H9 (cell line): ENCODE measurements around the gene HOXB8. TPM values are rescaled to one million over a fixed set of nuclear protein-coding genes. Genes with fewer than 3 reads are reported as not detected.

Experiments used
- DNase-seq: peaks from one replicate; pipeline ENCODE4 v3.0.0-alpha.2; 2017
- H2AFZ ChIP-seq: one replicate; pipeline ENCODE4 v1.6.1; 2013; ENCODE audit warnings: mild to moderate bottlenecking, low read length, control low read depth, moderate library complexity
- H2AK5ac ChIP-seq: 2 replicates; pipeline ENCODE4 v1.6.1; 2013; ENCODE audit warnings: low read length, control low read depth, mixed read lengths; ENCODE audit not compliant: insufficient read length
- H2BK120ac ChIP-seq: one replicate; pipeline ENCODE4 v1.6.1; 2013; ENCODE audit warnings: low read depth, mild to moderate bottlenecking, low read length, control low read depth, inconsistent platforms; ENCODE audit not compliant: poor library complexity, severe bottlenecking
- H2BK12ac ChIP-seq: 2 replicates; pipeline ENCODE4 v1.6.1; 2013; ENCODE audit warnings: low read length, control low read depth, mixed read lengths, low read depth; ENCODE audit not compliant: insufficient read length
- H2BK15ac ChIP-seq: 2 replicates; pipeline ENCODE4 v1.6.1; 2013; ENCODE audit warnings: low read depth, low read length, control low read depth
- H2BK20ac ChIP-seq: one replicate; pipeline ENCODE4 v1.6.1; 2013; ENCODE audit warnings: low read depth, mild to moderate bottlenecking, low read length, control low read depth, inconsistent platforms; ENCODE audit not compliant: poor library complexity, severe bottlenecking
- H2BK5ac ChIP-seq: 2 replicates; pipeline ENCODE4 v1.6.1; 2013; ENCODE audit warnings: low read length, control low read depth, mixed read lengths; ENCODE audit not compliant: insufficient read length
- H3K14ac ChIP-seq: 2 replicates; pipeline ENCODE4 v1.6.1; 2013; ENCODE audit warnings: low read length, control low read depth; ENCODE audit not compliant: insufficient read depth
- H3K18ac ChIP-seq: 2 replicates; pipeline ENCODE4 v1.6.1; 2013; ENCODE audit warnings: low read depth, mild to moderate bottlenecking, mixed read lengths, low read length, control low read depth; ENCODE audit not compliant: insufficient read length
- H3K23ac ChIP-seq: 2 replicates; pipeline ENCODE4 v1.6.1; 2013; ENCODE audit warnings: low read length, control low read depth, mixed read lengths, low read depth; ENCODE audit not compliant: insufficient read length
- H3K23me2 ChIP-seq: 2 replicates; pipeline ENCODE4 v1.6.1; 2013; ENCODE audit warnings: low read depth, mild to moderate bottlenecking, mixed read lengths, low read length, control low read depth; ENCODE audit not compliant: insufficient read length, poor library complexity, severe bottlenecking
- H3K27ac ChIP-seq: 2 replicates; pipeline ENCODE4 v1.5.1; 2013; ENCODE audit warnings: low read length, control low read depth, mixed read lengths, low read depth; ENCODE audit not compliant: insufficient read length
- H3K27me3 ChIP-seq: 2 replicates; pipeline ENCODE4 v1.6.1; 2013; ENCODE audit warnings: low read length, control low read depth, inconsistent platforms; ENCODE audit not compliant: insufficient read depth
- H3K4ac ChIP-seq: 2 replicates; pipeline ENCODE4 v1.6.1; 2013; ENCODE audit warnings: low read depth, mild to moderate bottlenecking, control low read depth, inconsistent platforms, low read length, moderate library complexity
- H3K4me1 ChIP-seq: 2 replicates; pipeline ENCODE4 v1.6.1; 2013; ENCODE audit warnings: low read length, control low read depth, inconsistent platforms; ENCODE audit not compliant: insufficient read depth
- H3K4me2 ChIP-seq: 2 replicates; pipeline ENCODE4 v1.6.1; 2013; ENCODE audit warnings: low read length, control low read depth, mixed read lengths; ENCODE audit not compliant: insufficient read length, insufficient read depth
- H3K56ac ChIP-seq: 2 replicates; pipeline ENCODE4 v1.6.1; 2013; ENCODE audit warnings: low read depth, mild to moderate bottlenecking, mixed read lengths, low read length, control low read depth; ENCODE audit not compliant: insufficient read length
- H3K79me1 ChIP-seq: 2 replicates; pipeline ENCODE4 v1.6.1; 2013; ENCODE audit warnings: low read depth, mild to moderate bottlenecking, moderate library complexity, low read length, control low read depth, inconsistent platforms; ENCODE audit not compliant: insufficient read depth, poor library complexity, severe bottlenecking
- H3K79me2 ChIP-seq: 2 replicates; pipeline ENCODE4 v1.6.1; 2013; ENCODE audit warnings: low read length, control low read depth, inconsistent platforms; ENCODE audit not compliant: insufficient read depth
- H3K9ac ChIP-seq: 2 replicates; pipeline ENCODE4 v1.6.1; 2013; ENCODE audit warnings: low read length, control low read depth, mixed read lengths; ENCODE audit not compliant: insufficient read length; ENCODE audit errors: extremely low read depth
- H3K9me3 ChIP-seq: one replicate; pipeline ENCODE4 v1.6.1; 2013; ENCODE audit warnings: low read depth, low read length, inconsistent platforms; ENCODE audit not compliant: control insufficient read depth
- H3T11ph ChIP-seq: one replicate; pipeline ENCODE4 v1.6.1; 2013; ENCODE audit warnings: mild to moderate bottlenecking, low read length, control low read depth, inconsistent platforms
- H4K20me1 ChIP-seq: one replicate; pipeline ENCODE4 v1.6.1; 2013; ENCODE audit not compliant: control insufficient read depth, insufficient read length, insufficient read depth
- H4K5ac ChIP-seq: 2 replicates; pipeline ENCODE4 v1.6.1; 2013; ENCODE audit warnings: low read depth, mild to moderate bottlenecking, mixed read lengths, low read length, control low read depth; ENCODE audit not compliant: insufficient read length
- H4K8ac ChIP-seq: replicated peaks from 2 replicates; pipeline ENCODE4 v1.6.1; 2013; ENCODE audit warnings: low read length, control low read depth, mixed read lengths, low read depth; ENCODE audit not compliant: insufficient read length
- H4K91ac ChIP-seq: 2 replicates; pipeline ENCODE4 v1.6.1; 2013; ENCODE audit warnings: low read depth, mild to moderate bottlenecking, moderate library complexity, mixed read lengths, low read length, control low read depth; ENCODE audit not compliant: insufficient read length
- H3K27ac Mint-ChIP-seq, 3 experiments: 2 replicates in 2 of 3; 3 replicates in 1 of 3; pipeline ENCODE4 v1.8.0; 2020 to 2021; ENCODE audit warnings: mixed read lengths in 3 of 3, mild to moderate bottlenecking in 1 of 3, moderate library complexity in 1 of 3
- H3K27me3 Mint-ChIP-seq: 2 replicates; pipeline ENCODE4 v1.8.0; 2021; ENCODE audit warnings: low read depth, mild to moderate bottlenecking, moderate library complexity, mixed read lengths
- H3K36me3 Mint-ChIP-seq, 3 experiments: 2 replicates in 2 of 3; 3 replicates in 1 of 3; pipeline ENCODE4 v1.8.0; 2020 to 2021; ENCODE audit warnings: low read depth in 3 of 3, mixed read lengths in 3 of 3; ENCODE audit not compliant: insufficient read depth in 1 of 3
- H3K4me1 Mint-ChIP-seq, 2 experiments: 2 replicates each; pipeline ENCODE4 v1.8.0; 2020; ENCODE audit warnings: mixed read lengths in 2 of 2
- H3K4me3 Mint-ChIP-seq, 2 experiments: 2 replicates in 1 of 2; 3 replicates in 1 of 2; pipeline ENCODE4 v1.8.0; 2020 to 2021; ENCODE audit warnings: mild to moderate bottlenecking in 2 of 2, mixed read lengths in 2 of 2, moderate library complexity in 1 of 2
- H3K9me3 Mint-ChIP-seq, 2 experiments: 2 replicates in 1 of 2; 3 replicates in 1 of 2; pipeline ENCODE4 v1.8.0; 2020; ENCODE audit warnings: mild to moderate bottlenecking in 2 of 2, mixed read lengths in 2 of 2, moderate library complexity in 1 of 2
- WGBS: extraction: QIAGEN DNeasy Blood & Tissue Kit; methylation state at CpG from one replicate; pipeline ENCODE4 v1.1.7; 2013; ENCODE audit warnings: missing lambda C conversion rate, low lambda C conversion rate, mixed read lengths; ENCODE audit not compliant: insufficient read length; ENCODE audit errors: extremely low coverage; 5-methylcytosine and 5-hydroxymethylcytosine counted together
- total RNA-seq: library from RNA; stranded (reverse); gene quantifications from 2 replicates; pipeline ENCODE4 v1.2.1, GENCODE V29; 2021
- TF ChIP-seq, protein P1 (sequence below): fragments of 200-600 bp; sonication (generic); conservative IDR thresholded peaks from 3 replicates; pipeline ENCODE4 v1.8.0; 2021; ENCODE audit warnings: antibody characterized with exemption, mild to moderate bottlenecking

The HOXB8 gene
- total RNA-seq, 1 experiment from 2014 or later, result not detected

DNA sequence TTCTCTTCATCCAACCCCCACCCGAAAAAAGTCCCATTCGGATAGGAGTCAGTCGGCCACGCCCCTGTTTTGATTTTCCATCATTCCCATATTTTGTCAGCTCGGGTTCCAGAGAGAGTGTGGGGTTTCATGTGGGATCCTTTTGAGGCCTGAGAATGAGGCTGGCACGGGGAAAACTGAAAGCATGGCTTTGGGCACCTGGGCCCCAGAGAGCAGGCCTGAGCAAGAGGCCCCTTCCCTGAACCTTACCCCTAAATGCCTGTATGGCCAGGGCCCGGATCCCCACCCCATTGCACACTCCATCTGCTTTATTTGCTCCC lies 32.4 kb downstream of the HOXB8 start:
- H2BK12ac ChIP-seq, result no peak overlapping the region
- no peak overlapping the region for H3K23ac ChIP-seq
- peaks cover 98% of the 10 kb centered on the region for H3K27me3 Mint-ChIP-seq
- no peaks in the 10 kb centered on the region for H3K79me2 ChIP-seq
- no peak overlapping the region for H3K56ac ChIP-seq
- no peak overlapping the region for H2BK5ac ChIP-seq
- H3K18ac ChIP-seq, result no peak overlapping the region
- H3K9me3 ChIP-seq, result no peaks in the 10 kb centered on the region
- H3K14ac ChIP-seq, result no peak overlapping the region
- no peak overlapping the region for H3K9ac ChIP-seq
- H4K5ac ChIP-seq, result no peak overlapping the region
- WGBS, result no CpG with 5 or more reads among the region's 7 CpGs
- H4K91ac ChIP-seq, result no peak overlapping the region
- peaks cover 15 to 32% of the 10 kb centered on the region in 2 experiments for H3K4me1 Mint-ChIP-seq
- TF ChIP-seq, protein P1, sequence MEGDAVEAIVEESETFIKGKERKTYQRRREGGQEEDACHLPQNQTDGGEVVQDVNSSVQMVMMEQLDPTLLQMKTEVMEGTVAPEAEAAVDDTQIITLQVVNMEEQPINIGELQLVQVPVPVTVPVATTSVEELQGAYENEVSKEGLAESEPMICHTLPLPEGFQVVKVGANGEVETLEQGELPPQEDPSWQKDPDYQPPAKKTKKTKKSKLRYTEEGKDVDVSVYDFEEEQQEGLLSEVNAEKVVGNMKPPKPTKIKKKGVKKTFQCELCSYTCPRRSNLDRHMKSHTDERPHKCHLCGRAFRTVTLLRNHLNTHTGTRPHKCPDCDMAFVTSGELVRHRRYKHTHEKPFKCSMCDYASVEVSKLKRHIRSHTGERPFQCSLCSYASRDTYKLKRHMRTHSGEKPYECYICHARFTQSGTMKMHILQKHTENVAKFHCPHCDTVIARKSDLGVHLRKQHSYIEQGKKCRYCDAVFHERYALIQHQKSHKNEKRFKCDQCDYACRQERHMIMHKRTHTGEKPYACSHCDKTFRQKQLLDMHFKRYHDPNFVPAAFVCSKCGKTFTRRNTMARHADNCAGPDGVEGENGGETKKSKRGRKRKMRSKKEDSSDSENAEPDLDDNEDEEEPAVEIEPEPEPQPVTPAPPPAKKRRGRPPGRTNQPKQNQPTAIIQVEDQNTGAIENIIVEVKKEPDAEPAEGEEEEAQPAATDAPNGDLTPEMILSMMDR, result no peak
- H2BK20ac ChIP-seq, result no peak overlapping the region
- H2AFZ ChIP-seq, result no peak overlapping the region
- H3K4me2 ChIP-seq, result no peak overlapping the region
- H3T11ph ChIP-seq, result no peak overlapping the region
- DNase-seq, result no peak
- H3K4me3 Mint-ChIP-seq, result no peak overlapping the region
- H3K79me1 ChIP-seq, result no peaks in the 10 kb centered on the region
- H3K27ac Mint-ChIP-seq, result no peak overlapping the region
- H4K8ac ChIP-seq, result no peak overlapping the region
- H3K9me3 Mint-ChIP-seq, result peaks cover 10 to 26% of the 10 kb centered on the region in 2 experiments
- no peaks in the 10 kb centered on the region for H3K4me1 ChIP-seq
- H3K27me3 ChIP-seq, result peaks cover 96% of the 10 kb centered on the region
- H3K27ac ChIP-seq, result no peak overlapping the region
- no peak overlapping the region for H2AK5ac ChIP-seq
- no peak overlapping the region for H2BK15ac ChIP-seq
- H3K4ac ChIP-seq, result no peak overlapping the region
- peaks cover 3% of the 10 kb centered on the region for H3K23me2 ChIP-seq
- no peaks in the 10 kb centered on the region for H4K20me1 ChIP-seq
- no peaks in the 10 kb centered on the region; a peak in 2 of 7 replicates for H3K36me3 Mint-ChIP-seq
- H2BK120ac ChIP-seq, result no peak overlapping the region
